ENCODE data around the gene IL31RA. TPM values are rescaled to one million over a fixed set of nuclear protein-coding genes. Genes with fewer than 3 reads are reported as not detected.

IL31RA gene
- total RNA-seq, 4 donors from 2014 or later: 0.29 TPM; not detected in 3

- Histone ChIP-seq H3K27me3 (no peaks in the 10 kb centered on the region), H3K9me3 (no peaks in the 10 kb centered on the region), H3K36me3 (no peaks in the 10 kb centered on the region), H3K4me3 (no peak overlapping the region), H3K27ac (no peak overlapping the region), H3K4me1 (no peaks in the 10 kb centered on the region)
- DNase-seq (no peak), ATAC-seq (no peak)
- in situ Hi-C loops (cut with MboI; ENCODE audit: low sequenced_read_pairs in 4 of 4) (no loop called here), intact Hi-C loops (cut with DNase I; ENCODE audit: low total_unique reads) (no loop called here)
- no peak for TF ChIP-seq POLR2A (IDR thresholded peaks at IDR 0.05)
- TF ChIP-seq CTCF (IDR thresholded peaks at IDR 0.05 in 4 of 5, conservative IDR thresholded peaks at IDR 0.05 in 1 of 5): no peak
Measured at GRCh38 chr5:55911784-55912653, 60.9 kb downstream of the IL31RA start.

GRCh38 chr5:55913466-55914413 lies 62.6 kb downstream of the IL31RA start:
- no peak for ATAC-seq
- Histone ChIP-seq H3K4me3 (no peak overlapping the region), H3K27me3 (no peaks in the 10 kb centered on the region), H3K36me3 (no peaks in the 10 kb centered on the region), H3K9me3 (no peaks in the 10 kb centered on the region), H3K4me1 (no peaks in the 10 kb centered on the region), H3K27ac (no peak overlapping the region)
- TF ChIP-seq CTCF (IDR thresholded peaks at IDR 0.05 in 4 of 5, conservative IDR thresholded peaks at IDR 0.05 in 1 of 5) (no peak), POLR2A (IDR thresholded peaks at IDR 0.05) (no peak)
- in situ Hi-C loops (cut with MboI; ENCODE audit: low sequenced_read_pairs in 4 of 4): no loop called here
- DNase-seq: no peak
- intact Hi-C loops (cut with DNase I; ENCODE audit: low total_unique reads): no loop called here

GRCh38 chr5:55914971-55915370 lies 63.8 kb downstream of the IL31RA start:
- no peaks in the 10 kb centered on the region for H3K27me3 ChIP-seq
- H3K9me3 ChIP-seq: no peaks in the 10 kb centered on the region
- no peak overlapping the region for H3K4me3 ChIP-seq
- ATAC-seq: no peak
- H3K4me1 ChIP-seq: no peaks in the 10 kb centered on the region
- in situ Hi-C loops (cut with MboI; ENCODE audit: low sequenced_read_pairs in 4 of 4): no loop called here
- intact Hi-C loops (cut with DNase I; ENCODE audit: low total_unique reads): no loop called here
- TF ChIP-seq CTCF (IDR thresholded peaks at IDR 0.05 in 4 of 5, conservative IDR thresholded peaks at IDR 0.05 in 1 of 5) (no peak), POLR2A (IDR thresholded peaks at IDR 0.05) (no peak)
- H3K36me3 ChIP-seq: no peaks in the 10 kb centered on the region
- H3K27ac ChIP-seq: no peak overlapping the region
- no peak for DNase-seq

GRCh38 chr5:55915783-55916182 lies 64.6 kb downstream of the IL31RA start:
- no peaks in the 10 kb centered on the region for H3K4me1 ChIP-seq
- intact Hi-C loops (cut with DNase I; ENCODE audit: low total_unique reads) (no loop called here), in situ Hi-C loops (cut with MboI; ENCODE audit: low sequenced_read_pairs in 4 of 4) (no loop called here)
- no peaks in the 10 kb centered on the region for H3K9me3 ChIP-seq
- DNase-seq (no peak), ATAC-seq (no peak)
- H3K4me3 ChIP-seq: no peak overlapping the region
- TF ChIP-seq CTCF (IDR thresholded peaks at IDR 0.05 in 4 of 5, conservative IDR thresholded peaks at IDR 0.05 in 1 of 5) (no peak), POLR2A (IDR thresholded peaks at IDR 0.05) (no peak)
- no peaks in the 10 kb centered on the region for H3K36me3 ChIP-seq
- H3K27ac ChIP-seq: no peak overlapping the region
- no peaks in the 10 kb centered on the region for H3K27me3 ChIP-seq
